Panc1 (cell line): ENCODE measurements around the gene TTC34. TPM values are rescaled to one million over a fixed set of nuclear protein-coding genes. Genes with fewer than 3 reads are reported as not detected.
A peak's percentile ranks its signal among the peaks of the same experiment; 100 is the strongest.

ENCODE experiments used
- ATAC-seq: fragments of 200-7000 bp; cut with Tn5 transposase; 2 replicates; pipeline ENCODE4 v1.9.1; 2020; ENCODE audit warnings: mild to moderate bottlenecking, moderate library complexity
- BruUV-seq: library from RNA; stranded (reverse); fragments of 400-500 nt; replicated peaks from 2 replicates; lab custom pipeline; 2021; lab: Mats Ljungman, UMichigan
- CTCF ChIA-PET: fragments of 300-600 bp; sonication (Branson Sonifier 250); formaldehyde crosslinking; loops from one replicate; lab custom pipeline; 2022; ENCODE audit warnings: antibody characterized with exemption; lab: Charles Lee
- POLR2A ChIA-PET: fragments of 300-600 bp; sonication (Branson Sonifier 250); formaldehyde crosslinking; loops from one replicate; lab custom pipeline; 2022; ENCODE audit warnings: antibody characterized with exemption; lab: Charles Lee
- DNase-seq: peaks from one replicate; pipeline ENCODE4 v3.0.0-alpha.2; 2010; ENCODE audit warnings: low read depth, low spot score
- H3K27ac ChIP-seq: 2 replicates; pipeline ENCODE4 v1.5.1; 2011; ENCODE audit warnings: mild to moderate bottlenecking, low read length, inconsistent platforms
- H3K27me3 ChIP-seq: fragments of 200-500 bp; sonication (Bioruptor generic); 2 replicates; pipeline ENCODE4 v1.6.0; 2014; ENCODE audit warnings: low read length, inconsistent platforms; ENCODE audit not compliant: control insufficient read depth, insufficient read depth
- H3K36me3 ChIP-seq: fragments of 200-500 bp; sonication (Bioruptor generic); 2 replicates; pipeline ENCODE4 v1.5.1; 2014; ENCODE audit warnings: inconsistent platforms, mild to moderate bottlenecking, low read length, moderate library complexity; ENCODE audit not compliant: control insufficient read depth, insufficient read depth
- H3K4me1 ChIP-seq: 2 replicates; pipeline ENCODE4 v1.5.1; 2011; ENCODE audit warnings: inconsistent platforms, mild to moderate bottlenecking, low read length, moderate library complexity; ENCODE audit not compliant: control insufficient read depth, insufficient read depth
- H3K4me3 ChIP-seq, 2 experiments: 2 replicates each; pipeline ENCODE4 v1.5.1; 2011 to 2012; ENCODE audit warnings: low read depth in 2 of 2, low read length in 2 of 2, mild to moderate bottlenecking in 2 of 2, inconsistent platforms in 1 of 2, moderate library complexity in 1 of 2
- H3K9me3 ChIP-seq: fragments of 200-500 bp; sonication (Bioruptor generic); 2 replicates; pipeline ENCODE4 v1.5.1; 2014; ENCODE audit warnings: low read depth, mild to moderate bottlenecking, inconsistent platforms, low read length, moderate library complexity; ENCODE audit not compliant: control insufficient read depth, insufficient read depth
- POLR2AphosphoS5 ChIP-seq: IDR thresholded peaks from 2 replicates; pipeline ENCODE4 v1.6.1; 2012; ENCODE audit warnings: mild to moderate bottlenecking, low read depth, low read length, moderate library complexity
- SIN3A ChIP-seq: IDR thresholded peaks from 2 replicates; pipeline ENCODE4 v1.6.1; 2012; ENCODE audit warnings: low read depth, mild to moderate bottlenecking, low read length, moderate library complexity, borderline replicate concordance; ENCODE audit not compliant: insufficient read depth
- TCF7L2 ChIP-seq: IDR thresholded peaks from 2 replicates; pipeline ENCODE4 v1.6.1; 2011; ENCODE audit warnings: mild to moderate bottlenecking, low read depth, low read length, inconsistent platforms
- in situ Hi-C: cut with HindIII; loops from 2 replicates; pipeline ENCODE4 v1.10.0; 2016; ENCODE audit warnings: low sequenced_read_pairs, low pct_unique_long_range_greater_than_20kb
- intact Hi-C: fragments of 100-400 bp; cut with micrococcal nuclease; formaldehyde crosslinking; loops from one replicate; pipeline ENCODE4 v1.10.0; 2022; ENCODE audit not compliant: unreplicated experiment
- total RNA-seq: library from RNA; stranded (reverse); gene quantifications from one replicate; pipeline ENCODE4 v1.2.1, GENCODE V29; 2021; ENCODE audit not compliant: unreplicated experiment
- TF ChIP-seq, protein P1 (sequence below): fragments of 450-650 bp; IDR thresholded peaks from 2 replicates; pipeline ENCODE4 v1.5.1; 2017; ENCODE audit warnings: mild to moderate bottlenecking
- TF ChIP-seq, protein P2 (sequence below), 2 experiments: IDR thresholded peaks; 2 replicates each; pipeline ENCODE4 v1.6.1; 2011 to 2012; ENCODE audit warnings: low read depth in 2 of 2, control low read depth in 1 of 2, low read length in 1 of 2, mild to moderate bottlenecking in 1 of 2, moderate library complexity in 1 of 2; ENCODE audit not compliant: insufficient read depth in 1 of 2

Gene TTC34
- total RNA-seq, 1 experiment from 2014 or later, result 1.5 TPM

DNA sequence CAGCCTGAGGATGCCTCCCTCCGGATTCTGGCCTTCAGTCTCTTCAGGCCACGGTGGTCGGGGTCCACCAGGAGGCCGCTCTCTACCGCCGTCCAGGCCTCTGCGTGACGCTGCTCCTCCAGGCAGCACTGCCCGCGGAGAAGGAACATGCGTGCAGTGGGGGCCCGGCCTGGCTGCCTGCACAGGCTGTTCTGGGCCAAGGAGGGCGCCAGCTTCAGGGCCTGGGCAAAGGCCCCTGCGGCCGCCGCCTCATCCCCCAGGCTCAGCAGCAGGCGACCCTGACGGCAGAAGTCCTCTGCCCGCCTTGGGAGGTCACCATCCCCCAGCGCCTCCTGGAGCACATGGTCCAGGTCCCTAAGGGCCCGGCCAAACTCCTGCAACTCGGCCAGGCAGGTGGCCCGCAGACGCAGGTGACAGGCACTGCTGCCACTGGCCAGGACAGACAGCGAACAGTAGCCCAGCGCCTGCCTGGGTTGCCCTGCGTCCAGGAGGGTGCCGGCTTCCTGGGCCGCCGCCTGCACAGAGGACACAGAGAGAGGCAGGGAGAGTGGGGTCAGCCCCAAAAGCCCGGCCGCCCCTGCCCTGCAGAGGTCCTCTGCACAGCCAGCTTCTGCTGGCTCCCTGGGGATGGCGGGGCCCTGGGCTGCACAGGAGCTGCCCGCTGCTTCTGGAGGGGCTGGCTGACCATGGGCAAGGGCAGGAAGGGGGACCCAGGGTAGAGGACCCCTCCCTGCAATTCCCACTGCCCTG lies 159.9 kb downstream of the TTC34 start:
- Histone ChIP-seq H3K4me1 (peaks cover 6% of the 10 kb centered on the region; the same call in 1 of the 2 replicates), H3K27ac (no peak overlapping the region), H3K36me3 (no peaks in the 10 kb centered on the region), H3K27me3 (no peaks in the 10 kb centered on the region), H3K4me3 (peak overlapping the region; percentile 79 to 80), H3K9me3 (peaks cover 5% of the 10 kb centered on the region; the same call in 1 of the 2 replicates)
- CTCF ChIA-PET, result no interaction called here
- DNase-seq (no peak), ATAC-seq (no peak)
- TF ChIP-seq SIN3A, result no peak
- TF ChIP-seq, protein P1, sequence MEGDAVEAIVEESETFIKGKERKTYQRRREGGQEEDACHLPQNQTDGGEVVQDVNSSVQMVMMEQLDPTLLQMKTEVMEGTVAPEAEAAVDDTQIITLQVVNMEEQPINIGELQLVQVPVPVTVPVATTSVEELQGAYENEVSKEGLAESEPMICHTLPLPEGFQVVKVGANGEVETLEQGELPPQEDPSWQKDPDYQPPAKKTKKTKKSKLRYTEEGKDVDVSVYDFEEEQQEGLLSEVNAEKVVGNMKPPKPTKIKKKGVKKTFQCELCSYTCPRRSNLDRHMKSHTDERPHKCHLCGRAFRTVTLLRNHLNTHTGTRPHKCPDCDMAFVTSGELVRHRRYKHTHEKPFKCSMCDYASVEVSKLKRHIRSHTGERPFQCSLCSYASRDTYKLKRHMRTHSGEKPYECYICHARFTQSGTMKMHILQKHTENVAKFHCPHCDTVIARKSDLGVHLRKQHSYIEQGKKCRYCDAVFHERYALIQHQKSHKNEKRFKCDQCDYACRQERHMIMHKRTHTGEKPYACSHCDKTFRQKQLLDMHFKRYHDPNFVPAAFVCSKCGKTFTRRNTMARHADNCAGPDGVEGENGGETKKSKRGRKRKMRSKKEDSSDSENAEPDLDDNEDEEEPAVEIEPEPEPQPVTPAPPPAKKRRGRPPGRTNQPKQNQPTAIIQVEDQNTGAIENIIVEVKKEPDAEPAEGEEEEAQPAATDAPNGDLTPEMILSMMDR, result no peak; the same call in 1 of the 2 replicates
- TF ChIP-seq TCF7L2, result no peak
- TF ChIP-seq POLR2AphosphoS5, result no peak
- POLR2A ChIA-PET, result no interaction called here
- BruUV-seq, result no TSS peak
- in situ Hi-C loops (no loop called here), intact Hi-C loops (no loop called here)

DNA sequence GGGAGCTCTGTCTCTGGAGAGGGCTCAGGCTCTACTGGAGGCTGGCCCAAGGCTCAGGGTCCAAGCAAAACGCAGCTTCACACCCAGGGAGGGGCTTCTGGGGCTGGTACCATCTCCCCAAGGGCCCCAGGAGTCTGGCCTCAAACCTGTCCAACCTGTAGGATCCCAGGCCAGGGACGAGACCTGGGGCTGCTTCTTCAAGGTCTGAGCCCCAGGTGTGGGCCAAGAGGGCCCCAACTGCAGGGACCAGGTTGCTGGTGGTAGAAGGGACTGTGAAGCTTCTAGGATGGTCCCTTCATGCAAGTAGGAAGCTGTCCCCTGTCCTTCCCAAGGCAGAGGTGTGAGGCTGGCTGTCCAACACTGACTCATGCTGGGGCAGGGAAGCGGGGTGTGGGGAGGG lies 160.9 kb downstream of the TTC34 start:
- no peak overlapping the region for H3K4me3 ChIP-seq
- TF ChIP-seq, protein P2, sequence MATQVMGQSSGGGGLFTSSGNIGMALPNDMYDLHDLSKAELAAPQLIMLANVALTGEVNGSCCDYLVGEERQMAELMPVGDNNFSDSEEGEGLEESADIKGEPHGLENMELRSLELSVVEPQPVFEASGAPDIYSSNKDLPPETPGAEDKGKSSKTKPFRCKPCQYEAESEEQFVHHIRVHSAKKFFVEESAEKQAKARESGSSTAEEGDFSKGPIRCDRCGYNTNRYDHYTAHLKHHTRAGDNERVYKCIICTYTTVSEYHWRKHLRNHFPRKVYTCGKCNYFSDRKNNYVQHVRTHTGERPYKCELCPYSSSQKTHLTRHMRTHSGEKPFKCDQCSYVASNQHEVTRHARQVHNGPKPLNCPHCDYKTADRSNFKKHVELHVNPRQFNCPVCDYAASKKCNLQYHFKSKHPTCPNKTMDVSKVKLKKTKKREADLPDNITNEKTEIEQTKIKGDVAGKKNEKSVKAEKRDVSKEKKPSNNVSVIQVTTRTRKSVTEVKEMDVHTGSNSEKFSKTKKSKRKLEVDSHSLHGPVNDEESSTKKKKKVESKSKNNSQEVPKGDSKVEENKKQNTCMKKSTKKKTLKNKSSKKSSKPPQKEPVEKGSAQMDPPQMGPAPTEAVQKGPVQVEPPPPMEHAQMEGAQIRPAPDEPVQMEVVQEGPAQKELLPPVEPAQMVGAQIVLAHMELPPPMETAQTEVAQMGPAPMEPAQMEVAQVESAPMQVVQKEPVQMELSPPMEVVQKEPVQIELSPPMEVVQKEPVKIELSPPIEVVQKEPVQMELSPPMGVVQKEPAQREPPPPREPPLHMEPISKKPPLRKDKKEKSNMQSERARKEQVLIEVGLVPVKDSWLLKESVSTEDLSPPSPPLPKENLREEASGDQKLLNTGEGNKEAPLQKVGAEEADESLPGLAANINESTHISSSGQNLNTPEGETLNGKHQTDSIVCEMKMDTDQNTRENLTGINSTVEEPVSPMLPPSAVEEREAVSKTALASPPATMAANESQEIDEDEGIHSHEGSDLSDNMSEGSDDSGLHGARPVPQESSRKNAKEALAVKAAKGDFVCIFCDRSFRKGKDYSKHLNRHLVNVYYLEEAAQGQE (IDR thresholded peaks at IDR 0.05; ENCODE audit: insufficient read depth in 1 of 2, low read depth in 2 of 2, low read length in 1 of 2), result no peak
- no peak for TF ChIP-seq SIN3A
- DNase-seq (no peak), ATAC-seq (no peak)
- no TSS peak for BruUV-seq
- in situ Hi-C loops, result no loop called here
- intact Hi-C loops, result no loop called here
- H3K36me3 ChIP-seq, result no peaks in the 10 kb centered on the region
- H3K27me3 ChIP-seq, result no peaks in the 10 kb centered on the region
- H3K27ac ChIP-seq, result no peak overlapping the region
- CTCF ChIA-PET, result no interaction called here
- H3K9me3 ChIP-seq, result peaks cover 5% of the 10 kb centered on the region; the same call in 1 of the 2 replicates
- H3K4me1 ChIP-seq, result peaks cover 6% of the 10 kb centered on the region; the same call in 1 of the 2 replicates
- POLR2A ChIA-PET, result no interaction called here
